Activated T-cell treated with anti-CD3 and anti-CD28 coated beads, Interleukin-2, amount 50 U/mL, for 4 hours (primary cell): ENCODE results near the gene PFDN4. TPM values are rescaled to one million over a fixed set of nuclear protein-coding genes. Genes with fewer than 3 reads are reported as not detected.
"Not testable (repeated sequence)": the region's sequence is repeated elsewhere in the genome, so short reads cannot be mapped to it uniquely, and the experiment has no call there.

ENCODE experiments used
- ATAC-seq, 2 donors: fragments of 200-7000 bp; cut with Tn5 transposase; one replicate each; pipeline ENCODE4 v1.10.0; 2021
- DNase-seq: peaks from one replicate; pipeline ENCODE4 v3.0.0-alpha.2; 2020
- H3K27me3 Mint-ChIP-seq: one replicate; pipeline ENCODE4 v1.8.0; 2021; ENCODE audit warnings: low read depth, mixed read lengths
- H3K36me3 Mint-ChIP-seq: one replicate; pipeline ENCODE4 v1.8.0; 2022; ENCODE audit warnings: mixed read lengths; ENCODE audit not compliant: insufficient read depth
- H3K4me1 Mint-ChIP-seq: one replicate; pipeline ENCODE4 v1.8.0; 2021; ENCODE audit warnings: low read depth, mixed read lengths
- H3K4me3 Mint-ChIP-seq: one replicate; pipeline ENCODE4 v1.8.0; 2021; ENCODE audit warnings: mild to moderate bottlenecking, moderate library complexity, mixed read lengths
- H3K9me3 Mint-ChIP-seq: one replicate; pipeline ENCODE4 v1.8.0; 2021; ENCODE audit warnings: mixed read lengths
- total RNA-seq, 3 donors: library from RNA; stranded (reverse); gene quantifications; one replicate each; pipeline ENCODE4 v1.2.1, GENCODE V29; 2021

Gene PFDN4
- total RNA-seq, 3 donors from 2014 or later = 69.5 to 79.9 (median 78.9) TPM

- not testable (repeated sequence) for H3K4me1 Mint-ChIP-seq, DNase-seq, ATAC-seq, H3K9me3 Mint-ChIP-seq, H3K4me3 Mint-ChIP-seq, H3K27me3 Mint-ChIP-seq, H3K36me3 Mint-ChIP-seq
These were observed 40.8 kb downstream of the PFDN4 start for GRCh38 chr20:54248705-54249104.

GRCh38 chr20:54250691-54251090 lies 42.8 kb downstream of the PFDN4 start:
- Mint-ChIP-seq H3K4me1 (no peaks in the 10 kb centered on the region), H3K4me3 (no peak overlapping the region), H3K36me3 (no peaks in the 10 kb centered on the region), H3K27me3 (no peaks in the 10 kb centered on the region), H3K9me3 (peaks cover 3% of the 10 kb centered on the region)
- ATAC-seq (no peak), DNase-seq (no peak)

- ATAC-seq (no peak), DNase-seq (no peak)
- Mint-ChIP-seq H3K4me3 (no peak overlapping the region), H3K27me3 (no peaks in the 10 kb centered on the region), H3K9me3 (peaks cover 3% of the 10 kb centered on the region), H3K4me1 (no peaks in the 10 kb centered on the region), H3K36me3 (no peaks in the 10 kb centered on the region)
These were observed 43.2 kb downstream of the PFDN4 start for GRCh38 chr20:54251096-54251495.

- ATAC-seq (no peak), DNase-seq (no peak)
- no peaks in the 10 kb centered on the region for H3K36me3 Mint-ChIP-seq
- H3K4me1 Mint-ChIP-seq = no peaks in the 10 kb centered on the region
- H3K9me3 Mint-ChIP-seq = no peaks in the 10 kb centered on the region
- H3K27me3 Mint-ChIP-seq = no peaks in the 10 kb centered on the region
- no peak overlapping the region for H3K4me3 Mint-ChIP-seq
These were observed 46.7 kb downstream of the PFDN4 start for GRCh38 chr20:54254596-54254995.

- Mint-ChIP-seq H3K27me3 (no peaks in the 10 kb centered on the region), H3K4me3 (no peak overlapping the region), H3K9me3 (no peaks in the 10 kb centered on the region), H3K36me3 (no peaks in the 10 kb centered on the region), H3K4me1 (no peaks in the 10 kb centered on the region)
- ATAC-seq (no peak), DNase-seq (no peak)
These were observed 47.3 kb downstream of the PFDN4 start for GRCh38 chr20:54255157-54255556.

GRCh38 chr20:54256202-54256601 lies 48.3 kb downstream of the PFDN4 start:
- Mint-ChIP-seq H3K27me3 (peaks cover under 1% of the 10 kb centered on the region), H3K4me1 (no peaks in the 10 kb centered on the region), H3K36me3 (no peaks in the 10 kb centered on the region), H3K9me3 (no peaks in the 10 kb centered on the region), H3K4me3 (no peak overlapping the region)
- DNase-seq (no peak), ATAC-seq (no peak)

- Mint-ChIP-seq H3K27me3 (peaks cover 4% of the 10 kb centered on the region), H3K9me3 (no peaks in the 10 kb centered on the region), H3K4me1 (no peaks in the 10 kb centered on the region), H3K36me3 (no peaks in the 10 kb centered on the region), H3K4me3 (no peak overlapping the region)
- ATAC-seq = no peak
- no peak for DNase-seq
These were observed 49.4 kb downstream of the PFDN4 start for GRCh38 chr20:54257071-54257816.

GRCh38 chr20:54260116-54260515 lies 52.2 kb downstream of the PFDN4 start:
- ATAC-seq = no peak
- H3K4me3 Mint-ChIP-seq = no peak overlapping the region
- no peak for DNase-seq

GRCh38 chr20:54262671-54263070 lies 54.8 kb downstream of the PFDN4 start:
- Mint-ChIP-seq H3K4me3 (no peak overlapping the region), H3K4me1 (no peaks in the 10 kb centered on the region), H3K36me3 (no peaks in the 10 kb centered on the region), H3K27me3 (peaks cover 4% of the 10 kb centered on the region), H3K9me3 (no peaks in the 10 kb centered on the region)
- ATAC-seq = no peak
- DNase-seq = no peak

More at GRCh38 chr20:54260116-54260515, 52.2 kb downstream of the PFDN4 start:
- Mint-ChIP-seq H3K27me3 (peaks cover 4% of the 10 kb centered on the region), H3K36me3 (no peaks in the 10 kb centered on the region), H3K4me1 (no peaks in the 10 kb centered on the region), H3K9me3 (no peaks in the 10 kb centered on the region)

GRCh38 chr20:54263116-54263690 lies 55.3 kb downstream of the PFDN4 start:
- DNase-seq = no peak
- Mint-ChIP-seq H3K36me3 (no peaks in the 10 kb centered on the region), H3K4me3 (no peak overlapping the region), H3K27me3 (peaks cover 4% of the 10 kb centered on the region), H3K9me3 (no peaks in the 10 kb centered on the region), H3K4me1 (no peaks in the 10 kb centered on the region)
- no peak for ATAC-seq

GRCh38 chr20:54265791-54266190 lies 57.9 kb downstream of the PFDN4 start:
- H3K9me3 Mint-ChIP-seq, H3K27me3 Mint-ChIP-seq, H3K4me3 Mint-ChIP-seq, H3K4me1 Mint-ChIP-seq, DNase-seq, H3K36me3 Mint-ChIP-seq, ATAC-seq: not testable (repeated sequence)

GRCh38 chr20:54266844-54267243 lies 59.0 kb downstream of the PFDN4 start:
- Mint-ChIP-seq H3K4me1 (no peaks in the 10 kb centered on the region), H3K9me3 (no peaks in the 10 kb centered on the region), H3K27me3 (peaks cover 3% of the 10 kb centered on the region), H3K4me3 (no peak overlapping the region), H3K36me3 (no peaks in the 10 kb centered on the region)
- ATAC-seq (no peak), DNase-seq (no peak)

- Mint-ChIP-seq H3K27me3 (peaks cover 3% of the 10 kb centered on the region), H3K4me3 (no peak overlapping the region), H3K36me3 (no peaks in the 10 kb centered on the region), H3K4me1 (no peaks in the 10 kb centered on the region), H3K9me3 (no peaks in the 10 kb centered on the region)
- no peak for ATAC-seq
- DNase-seq = no peak
These were observed 59.7 kb downstream of the PFDN4 start for GRCh38 chr20:54267483-54268003.

GRCh38 chr20:54268941-54269340 lies 61.1 kb downstream of the PFDN4 start:
- H3K4me3 Mint-ChIP-seq = no peak overlapping the region
- ATAC-seq (no peak), DNase-seq (no peak)
- H3K27me3 Mint-ChIP-seq = peaks cover 3% of the 10 kb centered on the region
- H3K9me3 Mint-ChIP-seq = no peaks in the 10 kb centered on the region
- no peaks in the 10 kb centered on the region for H3K36me3 Mint-ChIP-seq
- no peaks in the 10 kb centered on the region for H3K4me1 Mint-ChIP-seq
